Measurements from ENCODE around the gene ZNF700.

The ZNF700 gene

DNA sequence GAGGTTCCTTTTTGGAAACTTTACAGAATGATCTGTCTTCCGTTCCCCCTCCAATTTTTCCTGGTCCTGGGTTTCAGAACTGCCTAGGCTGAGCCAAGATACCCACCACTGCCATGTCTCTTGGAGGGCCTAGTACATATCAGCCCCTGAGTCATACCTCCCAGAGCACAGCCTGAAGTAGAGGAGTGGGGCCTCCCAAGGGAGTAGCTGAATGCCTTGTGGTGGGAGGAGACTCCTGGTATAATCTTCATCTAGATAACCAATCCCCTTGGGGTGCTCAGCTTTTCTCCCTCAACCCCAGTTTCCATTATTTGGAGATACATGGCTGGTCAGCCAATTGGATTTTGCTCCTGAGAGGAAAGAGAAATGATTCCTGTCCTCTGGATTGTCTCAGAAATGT, 70.3 kb downstream of the ZNF700 start:
- H3K4me3 ChIP-seq (ENCODE audit: low read depth, low read length), result no peak overlapping the region
- no peak for DNase-seq (ENCODE audit: low read depth)
- TF ChIP-seq, protein P1, sequence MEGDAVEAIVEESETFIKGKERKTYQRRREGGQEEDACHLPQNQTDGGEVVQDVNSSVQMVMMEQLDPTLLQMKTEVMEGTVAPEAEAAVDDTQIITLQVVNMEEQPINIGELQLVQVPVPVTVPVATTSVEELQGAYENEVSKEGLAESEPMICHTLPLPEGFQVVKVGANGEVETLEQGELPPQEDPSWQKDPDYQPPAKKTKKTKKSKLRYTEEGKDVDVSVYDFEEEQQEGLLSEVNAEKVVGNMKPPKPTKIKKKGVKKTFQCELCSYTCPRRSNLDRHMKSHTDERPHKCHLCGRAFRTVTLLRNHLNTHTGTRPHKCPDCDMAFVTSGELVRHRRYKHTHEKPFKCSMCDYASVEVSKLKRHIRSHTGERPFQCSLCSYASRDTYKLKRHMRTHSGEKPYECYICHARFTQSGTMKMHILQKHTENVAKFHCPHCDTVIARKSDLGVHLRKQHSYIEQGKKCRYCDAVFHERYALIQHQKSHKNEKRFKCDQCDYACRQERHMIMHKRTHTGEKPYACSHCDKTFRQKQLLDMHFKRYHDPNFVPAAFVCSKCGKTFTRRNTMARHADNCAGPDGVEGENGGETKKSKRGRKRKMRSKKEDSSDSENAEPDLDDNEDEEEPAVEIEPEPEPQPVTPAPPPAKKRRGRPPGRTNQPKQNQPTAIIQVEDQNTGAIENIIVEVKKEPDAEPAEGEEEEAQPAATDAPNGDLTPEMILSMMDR (IDR thresholded peaks at IDR 0.05; ENCODE audit: control insufficient read depth, extremely low read depth, insufficient read depth), result no peak

Data from LNCaP clone FGC (cell line).